Cardiac muscle cell (in vitro differentiated cells and primary cell): ENCODE results near the gene KRTAP25-1. TPM values are rescaled to one million over a fixed set of nuclear protein-coding genes. Genes with fewer than 3 reads are reported as not detected.

Experiments used
- DNase-seq, 2 donors: peaks; one replicate each; pipeline versions ENCODE4 v3.0.0 to v3.0.0-alpha.2; 2010 to 2017; ENCODE audit warnings: low read depth in 1 of 2, low spot score in 1 of 2
- H3K27ac ChIP-seq: fragments of 200-600 bp; sonication (generic); 2 replicates; pipeline ENCODE4 v1.5.1; 2016
- H3K27me3 ChIP-seq: fragments of 200-600 bp; sonication (generic); 2 replicates; pipeline ENCODE4 v1.6.0; 2016; ENCODE audit warnings: control low read depth
- H3K36me3 ChIP-seq: fragments of 200-600 bp; sonication (generic); 2 replicates; pipeline ENCODE4 v1.5.1; 2016; ENCODE audit warnings: control low read depth
- H3K4me1 ChIP-seq: fragments of 200-600 bp; sonication (generic); 2 replicates; pipeline ENCODE4 v1.8.1; 2017; ENCODE audit warnings: low read depth, mild to moderate bottlenecking, mixed run types
- H3K4me3 ChIP-seq: fragments of 200-600 bp; sonication (generic); 2 replicates; pipeline ENCODE4 v1.5.1; 2016; ENCODE audit warnings: mild to moderate bottlenecking
- H3K9me3 ChIP-seq: fragments of 200-600 bp; sonication (generic); 2 replicates; pipeline ENCODE4 v1.5.1; 2017; ENCODE audit warnings: low read depth, mild to moderate bottlenecking, control low read depth
- CTCF ChIP-seq: IDR thresholded peaks from 2 replicates; pipeline ENCODE4 v1.5.1; 2012; ENCODE audit warnings: low read depth, mild to moderate bottlenecking, low read length
- polyA plus RNA-seq: library from polyadenylated mRNA; unstranded; fragments of >200 nt; fragmentation: Nextera tagmentation; extraction: Ambion mirVana; gene quantifications from 2 replicates; pipeline ENCODE4 v1.2.1, GENCODE V29; 2016
- total RNA-seq: library from RNA; depleted of rRNA; stranded (reverse); fragments of >200 nt; gene quantifications from 2 replicates; pipeline ENCODE4 v1.2.3, GENCODE V29; 2016

Gene KRTAP25-1, protein sequence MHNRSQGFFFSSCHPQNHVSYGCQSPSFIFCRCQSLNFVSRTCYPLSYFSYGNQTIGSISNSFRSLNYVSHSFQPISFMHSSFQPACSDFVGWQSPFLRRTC
- total RNA-seq (not detected in 2 replicates), polyA plus RNA-seq (not detected in 2 replicates)

DNA sequence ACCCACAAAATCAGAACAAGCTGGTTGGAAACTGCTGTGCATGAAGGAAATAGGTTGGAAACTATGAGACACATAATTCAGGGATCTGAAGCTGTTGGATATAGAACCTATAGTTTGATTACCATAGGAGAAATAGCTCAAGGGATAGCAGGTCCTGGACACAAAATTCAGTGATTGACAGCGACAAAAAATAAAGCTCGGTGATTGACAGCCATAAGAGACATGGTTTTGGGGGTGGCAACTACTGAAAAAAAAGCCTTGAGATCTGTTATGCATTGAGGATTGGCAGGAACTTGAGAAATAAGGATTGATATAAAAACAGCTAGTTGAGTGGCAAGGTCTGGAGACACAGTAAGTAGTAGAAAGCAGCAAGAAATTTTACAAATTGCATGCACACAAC, at the start of gene KRTAP25-1:
KRTAP25-1 (minus strand) TSS at position 300 of the 400 bp plus-strand sequence; CDS start at position 276, 24 bp downstream.
- no peak within 1 kb of the TSS for H3K27ac ChIP-seq
- TF ChIP-seq CTCF: no peak

DNA sequence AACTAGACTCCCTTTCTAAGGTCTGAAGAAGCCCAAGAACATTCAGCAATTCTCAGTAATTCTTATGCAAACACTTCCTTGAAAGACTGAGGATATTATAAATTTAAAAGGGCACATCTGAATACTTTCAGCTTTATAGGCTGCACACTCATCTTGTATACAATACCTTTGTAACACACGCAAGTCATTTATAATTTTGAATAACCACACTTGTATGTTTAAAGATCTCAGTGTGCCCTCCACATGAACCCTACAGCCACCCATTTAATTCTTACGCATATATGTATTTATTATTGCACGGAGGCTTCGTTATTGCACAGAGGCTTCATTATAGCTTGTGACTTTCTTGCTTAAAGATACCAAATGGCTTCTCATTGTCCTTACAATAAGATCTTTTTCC, 49.4 kb upstream of the KRTAP25-1 start:
- no peak overlapping the region for H3K27ac ChIP-seq
- TF ChIP-seq CTCF: no peak
- DNase-seq: no peak

More for the DNA sequence above, at the start of gene KRTAP25-1:
- no peak for DNase-seq
- H3K36me3 ChIP-seq: no peaks in the 10 kb centered on the region
- no peaks in the 10 kb centered on the region for H3K4me1 ChIP-seq
- no peaks in the 10 kb centered on the region for H3K9me3 ChIP-seq
- no peak within 1 kb of the TSS for H3K4me3 ChIP-seq
- H3K27me3 ChIP-seq: no peaks in the 10 kb centered on the region

DNA sequence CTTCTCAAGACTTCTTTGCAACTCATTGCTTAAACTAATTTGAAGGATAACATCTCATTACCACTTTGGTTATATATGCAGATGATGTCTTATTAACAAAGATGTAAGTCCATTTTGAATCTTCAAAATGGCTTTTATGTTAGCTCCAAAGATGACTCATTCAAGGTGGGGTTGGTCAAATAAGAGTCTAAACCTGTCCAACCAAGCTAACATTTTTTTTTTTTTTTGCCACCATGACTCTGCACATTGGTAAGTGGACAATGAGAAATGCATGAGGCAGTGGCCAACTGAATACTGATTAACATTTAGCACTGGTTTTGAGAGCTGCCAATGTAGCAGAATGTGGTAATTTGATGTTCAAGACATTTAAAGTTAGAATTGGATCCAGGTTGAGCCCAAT, 48.5 kb upstream of the KRTAP25-1 start:
- Histone ChIP-seq H3K4me3 (no peak overlapping the region), H3K27me3 (no peaks in the 10 kb centered on the region), H3K36me3 (no peaks in the 10 kb centered on the region), H3K4me1 (no peaks in the 10 kb centered on the region), H3K27ac (no peak overlapping the region), H3K9me3 (no peaks in the 10 kb centered on the region)
- no peak for DNase-seq
- TF ChIP-seq CTCF: no peak

More for the DNA sequence above, 49.4 kb upstream of the KRTAP25-1 start:
- no peaks in the 10 kb centered on the region for H3K9me3 ChIP-seq
- H3K4me1 ChIP-seq: no peaks in the 10 kb centered on the region
- no peak overlapping the region for H3K4me3 ChIP-seq
- no peaks in the 10 kb centered on the region for H3K27me3 ChIP-seq
- no peaks in the 10 kb centered on the region for H3K36me3 ChIP-seq

DNA sequence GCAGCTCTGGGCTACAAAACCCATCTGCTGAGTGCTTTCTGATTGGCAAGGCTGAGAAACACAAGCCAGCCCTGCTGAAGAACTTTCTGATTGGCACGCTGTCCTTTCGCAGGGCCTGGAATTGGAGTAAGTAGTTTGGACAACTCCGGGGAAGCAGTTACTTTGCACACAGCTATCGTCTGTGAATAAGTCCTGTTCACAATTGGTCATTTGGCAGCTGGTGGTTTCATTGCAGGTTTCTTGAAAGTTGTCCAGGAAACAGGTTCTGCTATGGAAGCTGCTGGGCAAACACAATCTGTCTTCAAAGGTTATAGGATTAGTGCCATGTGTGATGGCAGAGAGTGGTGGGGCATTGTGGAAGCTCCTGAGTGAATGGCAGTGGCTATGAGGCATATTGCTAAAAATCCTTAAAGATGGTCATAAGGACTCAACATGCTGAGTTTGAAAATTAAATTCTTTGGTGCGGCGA, 48.0 kb upstream of the KRTAP25-1 start, which contains the start of gene KRTAP27-1:
KRTAP27-1 (minus strand) TSS at position 419 of the 469 bp plus-strand sequence; CDS start at position 393, 26 bp downstream.
- Histone ChIP-seq H3K36me3 (no peaks in the 10 kb centered on the region), H3K9me3 (no peaks in the 10 kb centered on the region), H3K27ac (no peak within 1 kb of the TSS), H3K4me3 (no peak within 1 kb of the TSS), H3K4me1 (no peaks in the 10 kb centered on the region), H3K27me3 (no peaks in the 10 kb centered on the region)
- no peak for TF ChIP-seq CTCF
- no peak for DNase-seq

GRCh38 chr21:30336596-30336995, 47.3 kb upstream of the KRTAP25-1 start:
- no peaks in the 10 kb centered on the region for H3K9me3 ChIP-seq
- H3K36me3 ChIP-seq: no peaks in the 10 kb centered on the region
- TF ChIP-seq CTCF: no peak
- H3K4me1 ChIP-seq: no peaks in the 10 kb centered on the region
- H3K4me3 ChIP-seq: no peak overlapping the region
- H3K27me3 ChIP-seq: no peaks in the 10 kb centered on the region
- no peak overlapping the region for H3K27ac ChIP-seq
- peak in 1 of 2 donors; percentile 43 for DNase-seq

DNA sequence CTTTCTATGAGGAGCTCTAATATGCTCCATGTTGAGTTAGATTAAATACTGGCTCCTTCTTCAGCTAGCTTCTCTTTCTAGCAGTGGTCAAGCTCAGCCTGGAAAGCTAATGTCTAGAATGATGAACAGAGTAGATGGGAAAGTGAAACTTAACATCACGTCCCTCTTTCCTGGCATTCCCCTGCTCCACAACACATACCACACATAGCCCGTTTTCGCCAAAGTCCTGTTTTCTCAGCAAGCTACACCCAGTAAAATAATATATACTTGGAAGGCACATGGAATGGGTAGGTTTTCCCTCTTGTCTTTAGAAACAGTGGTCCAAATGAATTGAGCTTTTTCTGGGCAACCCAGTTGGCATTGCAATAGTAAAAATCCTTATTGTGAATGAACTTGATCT, 44.4 kb upstream of the KRTAP25-1 start:
- no peak for TF ChIP-seq CTCF
- no peak overlapping the region for H3K4me3 ChIP-seq
- no peaks in the 10 kb centered on the region for H3K36me3 ChIP-seq
- H3K27ac ChIP-seq: no peak overlapping the region
- DNase-seq: no peak
- H3K4me1 ChIP-seq: no peaks in the 10 kb centered on the region
- H3K27me3 ChIP-seq: no peaks in the 10 kb centered on the region
- no peaks in the 10 kb centered on the region for H3K9me3 ChIP-seq
